Measurements from ENCODE around the gene KRTAP8-1.

The KRTAP8-1 gene, protein sequence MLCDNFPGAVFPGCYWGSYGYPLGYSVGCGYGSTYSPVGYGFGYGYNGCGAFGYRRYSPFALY

DNA sequence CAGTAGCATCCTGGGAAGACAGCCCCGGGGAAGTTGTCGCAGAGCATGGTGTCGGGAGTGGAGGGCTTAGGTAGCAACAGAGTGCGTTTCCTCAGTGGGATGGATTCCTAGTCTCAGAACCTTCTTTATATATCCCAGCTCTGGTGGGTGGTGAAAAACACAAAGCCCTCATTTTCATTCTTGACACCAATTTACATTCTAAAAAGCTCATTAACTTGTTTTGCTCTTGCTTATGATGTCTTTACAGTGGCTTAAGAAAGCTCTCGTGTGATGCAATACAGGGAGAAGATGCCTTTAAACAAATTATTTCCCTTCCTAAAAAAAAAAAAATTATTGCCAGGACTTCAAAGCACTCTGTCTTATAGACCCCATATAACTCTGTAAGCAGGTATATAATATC is at the start of gene KRTAP8-1:
Gene KRTAP8-1 (minus strand): TSS at position 101 of the 400 bp plus-strand sequence. CDS start 54 bp downstream, at position 47.
- no peaks in the 10 kb centered on the region for H3K27me3 ChIP-seq (ENCODE audit: low read depth)
- no peaks in the 10 kb centered on the region for H3K36me3 ChIP-seq (replicated peaks)
- no peak for DNase-seq (ENCODE audit: low spot score in 2 of 2)
- no peaks in the 10 kb centered on the region for H3K4me1 ChIP-seq
- H3K9me3 ChIP-seq, result no peaks in the 10 kb centered on the region
- in situ Hi-C loops (cut with MboI; ENCODE audit: low sequenced_read_pairs), result no loop called here
- H3K4me3 ChIP-seq, result no peak within 1 kb of the TSS

DNA sequence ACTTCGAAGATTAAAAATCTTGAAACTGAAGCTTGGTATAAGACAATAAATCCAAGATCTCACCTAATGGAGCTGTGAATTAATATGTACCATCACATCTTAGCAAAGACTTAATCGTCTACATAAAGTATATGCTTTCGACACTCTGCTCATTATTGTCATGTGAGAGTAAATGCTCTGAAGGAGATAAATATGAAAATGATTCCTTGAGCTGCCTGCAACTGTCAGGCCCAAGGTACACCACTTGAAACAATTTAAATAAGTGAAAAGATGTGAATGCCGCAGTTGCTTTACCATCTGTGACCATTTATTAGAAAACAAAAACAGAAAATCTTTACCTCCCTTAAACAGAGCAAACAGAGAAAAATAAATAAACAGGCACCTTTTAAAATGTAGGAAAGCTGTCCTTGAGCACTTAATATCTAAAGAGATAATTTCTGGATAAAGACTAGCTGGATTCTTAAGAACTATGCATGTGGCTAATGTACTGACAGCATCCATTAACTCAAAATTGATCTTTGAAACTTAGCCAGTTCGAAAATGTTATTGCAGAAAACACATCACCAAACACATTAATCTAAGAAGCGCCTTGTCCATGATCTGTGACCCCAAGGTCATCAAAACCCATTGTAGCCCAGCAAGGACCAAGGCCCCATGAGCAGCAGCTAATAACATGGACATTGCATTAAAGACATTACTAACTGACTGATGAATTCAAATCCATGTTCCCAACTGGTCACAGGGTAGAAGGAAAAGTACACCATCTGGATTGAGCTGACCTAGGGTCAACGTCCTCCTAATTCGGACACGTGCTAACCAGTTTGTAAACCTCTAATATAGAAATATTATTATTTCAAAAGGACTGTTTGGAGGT is 34.8 kb upstream of the KRTAP8-1 start:
- DNase-seq (ENCODE audit: low spot score in 2 of 2), result no peak
- in situ Hi-C loops (cut with MboI; ENCODE audit: low sequenced_read_pairs), result no loop called here
- Histone ChIP-seq H3K9me3 (peaks cover 5% of the 10 kb centered on the region; the same call in 1 of the 2 replicates), H3K4me3 (no peak overlapping the region), H3K4me1 (no peaks in the 10 kb centered on the region), H3K27me3 (ENCODE audit: low read depth) (no peaks in the 10 kb centered on the region), H3K36me3 (replicated peaks) (no peaks in the 10 kb centered on the region)

DNA sequence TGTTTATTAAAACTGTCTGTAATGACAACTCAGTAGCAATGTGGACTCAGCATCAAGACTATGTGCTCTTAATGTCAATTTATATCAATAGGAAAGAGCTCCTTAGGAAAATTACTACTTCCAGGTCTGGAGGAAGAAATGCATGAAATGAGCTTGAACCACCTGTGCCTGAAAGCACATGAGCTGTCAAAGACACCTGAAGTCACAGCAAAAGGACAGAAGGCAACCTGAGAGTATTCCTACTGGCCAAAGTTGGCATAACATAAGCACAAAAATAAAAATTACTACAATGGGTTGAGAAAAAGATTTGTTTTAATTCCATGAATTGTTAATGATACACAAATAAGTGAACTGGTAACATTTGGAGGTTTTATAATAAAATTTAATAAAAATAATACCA is 29.9 kb upstream of the KRTAP8-1 start:
- in situ Hi-C loops (cut with MboI; ENCODE audit: low sequenced_read_pairs), result no loop called here
- H3K36me3 ChIP-seq (replicated peaks), result no peaks in the 10 kb centered on the region
- no peaks in the 10 kb centered on the region for H3K4me1 ChIP-seq
- 0 out of 2 replicates have a peak, but pooled peaks cover 2% of the 10 kb centered on the region for H3K9me3 ChIP-seq
- no peak for DNase-seq (ENCODE audit: low spot score in 2 of 2)
- H3K27me3 ChIP-seq (ENCODE audit: low read depth), result no peaks in the 10 kb centered on the region
- no peak overlapping the region for H3K4me3 ChIP-seq

DNA sequence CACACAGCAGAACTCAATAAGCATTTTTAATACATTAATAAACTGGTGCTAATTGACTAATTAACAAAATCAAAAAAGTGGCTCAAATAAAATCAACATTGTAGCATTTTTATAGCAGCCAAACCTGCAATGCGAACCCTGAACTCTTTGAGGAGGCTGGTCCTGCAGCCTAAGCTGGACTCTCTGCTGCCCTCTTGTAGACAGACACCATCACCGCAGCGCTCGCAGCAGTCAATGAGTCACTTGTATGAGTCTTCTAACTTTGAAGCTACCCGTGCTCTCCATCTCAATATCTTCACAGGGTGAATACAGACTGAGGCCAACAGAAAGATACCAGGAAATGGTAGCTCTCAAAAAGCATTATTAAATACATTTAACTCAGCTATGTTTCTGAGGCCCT is 26.2 kb upstream of the KRTAP8-1 start:
- in situ Hi-C loops (cut with MboI; ENCODE audit: low sequenced_read_pairs), result no loop called here
- DNase-seq (ENCODE audit: low spot score in 2 of 2), result peak in 1 of 2 experiments; percentile 6
- no peak overlapping the region for H3K4me3 ChIP-seq
- H3K27me3 ChIP-seq (ENCODE audit: low read depth), result no peaks in the 10 kb centered on the region
- no peaks in the 10 kb centered on the region for H3K36me3 ChIP-seq (replicated peaks)
- no peaks in the 10 kb centered on the region for H3K9me3 ChIP-seq
- no peaks in the 10 kb centered on the region for H3K4me1 ChIP-seq

DNA sequence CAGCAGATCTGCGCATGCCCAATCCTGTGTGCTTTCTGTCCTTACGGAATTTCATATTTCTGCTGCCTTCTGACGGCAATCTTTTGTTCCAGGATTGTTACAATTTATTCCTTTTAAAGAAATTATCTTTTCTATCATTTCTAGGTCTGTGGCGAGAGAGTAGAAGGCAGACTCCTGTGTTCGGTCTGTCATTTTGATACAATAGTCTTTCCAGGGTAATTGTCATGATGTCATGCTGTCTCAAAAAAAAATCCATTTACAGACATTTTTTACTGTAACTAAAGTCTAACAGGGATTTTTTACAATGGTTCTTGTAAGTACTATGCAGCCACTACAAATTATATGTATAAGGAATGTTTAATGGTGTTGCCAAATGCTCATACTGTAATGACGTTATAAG is 25.5 kb upstream of the KRTAP8-1 start:
- in situ Hi-C loops (cut with MboI; ENCODE audit: low sequenced_read_pairs), result no loop called here
- no peak for DNase-seq (ENCODE audit: low spot score in 2 of 2)
- Histone ChIP-seq H3K27me3 (ENCODE audit: low read depth) (no peaks in the 10 kb centered on the region), H3K4me3 (no peak overlapping the region), H3K9me3 (no peaks in the 10 kb centered on the region), H3K4me1 (no peaks in the 10 kb centered on the region), H3K36me3 (replicated peaks) (no peaks in the 10 kb centered on the region)

DNA sequence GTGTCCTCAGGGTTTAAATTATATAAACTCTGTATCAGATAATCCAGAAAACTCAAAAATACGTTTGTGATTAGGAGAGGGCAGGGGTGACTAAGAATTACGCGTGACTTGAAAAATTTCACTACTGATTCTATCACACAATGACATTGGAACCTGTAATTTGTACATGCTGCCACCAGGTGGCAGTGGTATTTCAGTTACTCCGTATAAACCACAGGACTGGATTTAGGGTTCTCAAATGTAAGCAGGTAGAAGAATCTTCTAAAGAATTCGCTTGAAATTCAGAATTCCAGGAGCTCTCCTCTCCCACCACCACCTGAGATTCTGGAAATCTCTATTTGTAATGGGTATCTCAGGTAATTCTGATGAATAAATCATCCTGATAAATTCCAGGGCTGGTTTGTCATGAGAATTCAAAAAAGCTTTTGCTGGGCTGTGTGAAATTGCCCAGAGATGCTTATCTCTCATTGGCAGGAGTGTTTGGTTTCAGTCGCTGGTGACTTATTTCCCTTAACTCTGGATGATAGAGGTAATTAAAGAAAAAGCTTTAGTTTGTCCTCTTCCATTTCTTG is 18.2 kb upstream of the KRTAP8-1 start:
- no peaks in the 10 kb centered on the region for H3K9me3 ChIP-seq
- no peak overlapping the region for H3K4me3 ChIP-seq
- in situ Hi-C loops (cut with MboI; ENCODE audit: low sequenced_read_pairs), result no loop called here
- H3K27me3 ChIP-seq (ENCODE audit: low read depth), result no peaks in the 10 kb centered on the region
- no peaks in the 10 kb centered on the region for H3K36me3 ChIP-seq (replicated peaks)
- peak in 1 of 2 experiments; percentile 13 for DNase-seq (ENCODE audit: low spot score in 2 of 2)
- no peaks in the 10 kb centered on the region for H3K4me1 ChIP-seq

DNA sequence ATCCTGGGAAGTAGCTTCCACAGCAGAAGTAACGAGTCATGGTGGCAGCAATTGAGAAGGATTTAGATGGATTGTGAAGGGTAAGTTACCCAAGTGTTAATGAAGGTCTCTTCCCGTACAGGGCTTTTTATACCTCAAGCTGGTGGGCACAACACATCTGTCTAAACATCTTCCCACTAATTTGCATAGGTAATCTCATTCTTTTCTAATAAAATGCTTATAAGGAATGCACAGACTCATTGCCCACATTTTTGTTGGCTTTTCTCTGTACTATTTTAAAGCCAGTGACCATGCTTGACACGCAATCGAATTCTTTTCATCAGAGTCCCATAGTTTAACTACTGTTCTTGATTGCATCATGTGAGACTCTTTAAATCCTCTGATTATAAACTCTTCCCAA is 16.6 kb upstream of the KRTAP8-1 start, which contains the start of gene KRTAP7-1:
Gene KRTAP7-1 (minus strand): TSS at position 101 of the 400 bp plus-strand sequence. CDS start 61 bp downstream, at position 40.
- in situ Hi-C loops (cut with MboI; ENCODE audit: low sequenced_read_pairs), result no loop called here
- H3K9me3 ChIP-seq, result no peaks in the 10 kb centered on the region

DNA sequence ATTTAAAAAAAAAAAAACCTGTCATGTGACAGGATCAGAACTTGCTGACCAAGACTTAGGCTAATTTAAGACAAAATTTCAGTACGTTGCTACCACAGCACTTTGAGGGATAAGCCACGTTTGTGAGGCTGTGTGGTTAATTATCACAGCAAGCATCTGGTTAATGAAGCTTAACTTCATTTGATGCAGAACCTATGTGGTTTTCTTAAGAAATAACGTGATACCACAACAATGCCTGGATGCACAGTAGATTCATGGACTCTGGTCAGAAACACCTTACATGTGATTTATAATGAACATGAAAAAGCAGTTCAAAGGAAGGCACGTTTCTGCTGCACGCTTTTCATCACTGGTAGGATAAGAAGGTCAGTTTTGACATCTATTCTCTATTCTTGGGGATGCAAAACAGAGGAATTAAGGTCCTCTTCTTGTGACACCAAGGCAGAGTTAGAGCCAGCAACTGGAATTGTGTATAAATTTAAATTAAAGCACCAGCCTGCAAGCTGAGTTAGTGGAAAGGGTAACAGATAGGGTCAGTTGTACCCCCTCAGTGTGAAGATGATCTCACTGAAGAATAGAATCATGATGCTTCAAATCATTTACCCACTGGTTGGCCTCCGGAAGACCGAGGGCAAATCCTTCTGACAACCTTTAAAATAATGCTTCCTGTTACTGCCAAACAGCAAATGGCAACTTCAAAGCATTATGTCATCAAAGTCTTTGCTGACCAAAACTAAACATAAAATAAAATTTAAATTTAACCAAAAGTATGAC is 6.0 kb upstream of the KRTAP8-1 start:
- Histone ChIP-seq H3K36me3 (replicated peaks) (no peaks in the 10 kb centered on the region), H3K9me3 (no peaks in the 10 kb centered on the region), H3K4me3 (no peak overlapping the region), H3K4me1 (no peaks in the 10 kb centered on the region), H3K27me3 (ENCODE audit: low read depth) (no peaks in the 10 kb centered on the region)
- no peak for DNase-seq (ENCODE audit: low spot score in 2 of 2)
- in situ Hi-C loops (cut with MboI; ENCODE audit: low sequenced_read_pairs), result no loop called here

More for the DNA sequence above, 16.6 kb upstream of the KRTAP8-1 start, which contains the start of gene KRTAP7-1:
- Histone ChIP-seq H3K27me3 (ENCODE audit: low read depth) (no peaks in the 10 kb centered on the region), H3K36me3 (replicated peaks) (no peaks in the 10 kb centered on the region), H3K4me3 (no peak within 1 kb of the TSS), H3K4me1 (no peaks in the 10 kb centered on the region)
- DNase-seq (ENCODE audit: low spot score in 2 of 2), result no peak

DNA sequence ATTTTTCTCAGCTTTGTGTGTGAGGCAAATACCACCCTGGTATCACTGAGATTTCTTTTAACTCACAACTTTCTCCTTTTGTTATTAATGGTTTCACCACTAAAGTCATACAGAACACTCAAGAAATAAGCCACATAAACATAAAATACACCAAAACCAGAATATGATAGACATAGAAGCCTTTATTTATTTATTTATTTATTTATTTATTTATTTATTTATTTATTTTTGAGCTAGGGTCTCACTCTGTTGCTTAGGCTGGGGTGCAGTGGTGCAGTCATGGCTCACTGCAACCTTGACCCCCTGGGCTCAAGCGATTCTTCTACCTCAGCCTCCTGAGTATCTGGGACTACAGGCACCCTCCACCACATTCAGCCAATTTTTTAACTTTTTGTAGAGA is 12.5 kb downstream of the KRTAP8-1 start:
- H3K4me1 ChIP-seq, result no peaks in the 10 kb centered on the region
- in situ Hi-C loops (cut with MboI; ENCODE audit: low sequenced_read_pairs), result no loop called here
- H3K4me3 ChIP-seq, result no peak overlapping the region
- H3K27me3 ChIP-seq (ENCODE audit: low read depth), result no peaks in the 10 kb centered on the region
- H3K36me3 ChIP-seq (replicated peaks), result no peaks in the 10 kb centered on the region
- DNase-seq (ENCODE audit: low spot score in 2 of 2), result no peak
- H3K9me3 ChIP-seq, result no peaks in the 10 kb centered on the region

DNA sequence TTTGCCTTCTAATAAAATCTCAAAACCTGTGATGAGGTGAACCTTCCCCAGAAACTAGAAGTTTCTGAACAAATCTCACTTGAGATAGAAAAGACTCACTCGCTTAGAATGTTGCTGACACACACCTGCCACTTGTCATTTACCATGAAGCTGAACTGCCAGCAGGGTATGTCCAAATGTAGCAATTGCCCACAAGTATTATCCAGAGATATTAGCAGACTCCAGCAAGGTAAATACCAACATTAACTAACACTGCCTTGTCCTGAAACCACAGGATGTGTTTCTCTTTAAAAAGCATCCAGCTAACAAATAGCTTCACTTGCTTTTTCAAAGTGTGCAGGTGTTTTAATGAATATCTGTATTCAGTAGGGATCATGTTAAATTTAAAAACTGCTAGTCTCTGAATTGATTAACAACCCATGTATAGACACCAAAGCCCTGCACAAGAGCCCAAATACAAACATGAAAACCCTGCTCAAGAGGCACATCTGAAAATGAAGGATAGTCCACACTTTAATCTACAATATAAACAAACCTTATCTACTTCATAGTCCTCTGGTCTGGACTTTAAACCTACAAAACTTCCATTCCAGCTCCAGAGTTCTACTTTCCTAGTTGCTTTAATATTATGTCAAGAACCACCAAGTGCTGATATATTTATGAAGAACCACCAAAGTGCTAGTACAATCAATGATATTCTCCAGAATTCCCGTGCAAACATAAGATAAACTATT is 19.3 kb downstream of the KRTAP8-1 start:
- H3K36me3 ChIP-seq (replicated peaks), result no peaks in the 10 kb centered on the region
- peaks cover 2% of the 10 kb centered on the region; the same call in 1 of the 2 replicates for H3K9me3 ChIP-seq
- DNase-seq (ENCODE audit: low spot score in 2 of 2), result no peak
- H3K4me3 ChIP-seq, result no peak overlapping the region
- in situ Hi-C loops (cut with MboI; ENCODE audit: low sequenced_read_pairs), result no loop called here
- no peaks in the 10 kb centered on the region for H3K4me1 ChIP-seq
- H3K27me3 ChIP-seq (ENCODE audit: low read depth), result no peaks in the 10 kb centered on the region

DNA sequence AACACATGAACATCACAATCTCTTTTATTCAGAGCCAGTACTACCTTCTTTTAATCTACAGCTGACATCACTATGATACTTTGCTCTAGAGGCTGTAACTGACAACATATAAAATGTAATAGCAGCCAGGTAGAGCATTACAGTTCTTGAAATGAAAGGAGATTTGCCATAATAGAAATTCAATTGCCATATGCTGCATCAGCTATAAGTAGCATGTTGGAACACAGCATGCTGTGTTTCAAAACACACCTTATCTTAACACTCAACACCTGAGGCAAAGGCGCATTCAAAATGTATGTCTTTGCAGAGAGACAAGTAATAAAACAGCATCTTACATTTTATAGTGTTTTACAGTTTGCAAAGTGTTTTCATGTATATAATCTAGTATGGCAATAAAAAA is 33.8 kb downstream of the KRTAP8-1 start:
- no peak for DNase-seq (ENCODE audit: low spot score in 2 of 2)
- Histone ChIP-seq H3K9me3 (peaks cover 3% of the 10 kb centered on the region; the same call in 1 of the 2 replicates), H3K27me3 (ENCODE audit: low read depth) (no peaks in the 10 kb centered on the region), H3K4me1 (no peaks in the 10 kb centered on the region), H3K36me3 (replicated peaks) (no peaks in the 10 kb centered on the region), H3K4me3 (no peak overlapping the region)
- in situ Hi-C loops (cut with MboI; ENCODE audit: low sequenced_read_pairs), result no loop called here

DNA sequence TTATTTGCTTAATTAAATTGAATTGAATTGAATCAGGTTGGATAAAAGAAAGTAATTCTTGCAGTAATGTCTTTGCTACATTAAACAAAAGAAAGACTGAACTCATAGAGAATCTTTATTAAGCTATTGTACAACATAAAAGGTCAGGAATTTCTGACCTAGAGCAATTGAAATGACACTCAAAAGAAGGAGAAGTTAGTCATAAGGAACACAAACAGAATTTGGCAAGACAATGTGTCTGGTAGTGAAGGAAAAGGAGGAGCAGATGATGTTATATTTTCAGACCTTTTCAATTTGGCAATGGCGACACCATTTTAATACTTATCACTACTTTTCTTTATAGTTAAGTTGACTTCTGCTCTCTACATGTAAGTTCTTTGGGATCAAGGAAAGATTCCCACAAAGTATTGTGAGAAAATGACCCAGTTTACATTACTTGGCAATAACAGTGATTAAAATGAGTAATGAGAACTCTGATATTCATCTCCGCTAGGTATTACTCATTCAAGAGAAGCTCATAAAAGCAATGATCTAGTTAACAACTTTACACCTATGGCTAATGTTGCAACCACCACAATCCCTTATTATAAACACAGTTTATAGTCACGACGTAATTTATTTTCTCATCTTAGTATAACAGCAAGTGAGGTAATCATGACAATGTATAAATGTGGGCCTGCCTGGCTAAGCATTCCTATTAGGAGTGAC is 43.2 kb downstream of the KRTAP8-1 start:
- H3K4me1 ChIP-seq, result no peaks in the 10 kb centered on the region
- no peak for DNase-seq (ENCODE audit: low spot score in 2 of 2)

More for the DNA sequence above, 43.2 kb downstream of the KRTAP8-1 start:
- H3K36me3 ChIP-seq (replicated peaks), result no peaks in the 10 kb centered on the region
- H3K27me3 ChIP-seq (ENCODE audit: low read depth), result no peaks in the 10 kb centered on the region
- 0 out of 2 replicates have a peak, but pooled peaks cover 2% of the 10 kb centered on the region for H3K9me3 ChIP-seq
- H3K4me3 ChIP-seq, result no peak overlapping the region
- in situ Hi-C loops (cut with MboI; ENCODE audit: low sequenced_read_pairs), result no loop called here

Data from HAP-1 (cell line).